IMR-90 (cell line): ENCODE results near the gene NAA35. TPM values are rescaled to one million over a fixed set of nuclear protein-coding genes. Genes with fewer than 3 reads are reported as not detected.
A peak's percentile ranks its signal among the peaks of the same experiment; 100 is the strongest.

ENCODE experiments used
- ATAC-seq: fragments of 200-7000 bp; cut with Tn5 transposase; 2 replicates; pipeline ENCODE4 v1.9.1; 2020; ENCODE audit warnings: low read depth, mild to moderate bottlenecking, moderate library complexity
- BruUV-seq: library from RNA; stranded (reverse); fragments of 400-500 nt; replicated peaks from 2 replicates; lab custom pipeline; 2021; lab: Mats Ljungman, UMichigan
- CTCF ChIA-PET: fragments of 300-600 bp; formaldehyde crosslinking; extraction: SDS; loops from one replicate; lab custom pipeline; 2021; ENCODE audit warnings: antibody characterized with exemption; lab: Yijun Ruan, JAX
- POLR2A ChIA-PET: fragments of 300-600 bp; sonication (Branson Sonifier 250); formaldehyde crosslinking; loops from one replicate; lab custom pipeline; 2022; ENCODE audit warnings: antibody characterized with exemption; ENCODE audit not compliant: unreplicated experiment; lab: Charles Lee
- DNase-seq: peaks from one replicate; pipeline ENCODE4 v3.0.0; 2013
- H2AFZ ChIP-seq: replicated peaks from 2 replicates; pipeline ENCODE3; 2013; ENCODE audit warnings: low read length, mild to moderate bottlenecking; ENCODE audit not compliant: poor library complexity
- H2AK5ac ChIP-seq: 2 replicates; pipeline ENCODE4 v1.6.1; 2013; ENCODE audit warnings: low read depth, low read length, inconsistent platforms
- H2AK9ac ChIP-seq: replicated peaks from 2 replicates; pipeline ENCODE3; 2013; ENCODE audit warnings: mild to moderate bottlenecking, low read depth, low read length, moderate library complexity; ENCODE audit not compliant: poor library complexity
- H2BK120ac ChIP-seq: 2 replicates; pipeline ENCODE4 v1.6.1; 2013; ENCODE audit warnings: low read depth, low read length, inconsistent platforms
- H2BK15ac ChIP-seq: 3 replicates; pipeline ENCODE4 v1.6.1; 2013; ENCODE audit warnings: low read depth, low read length, inconsistent platforms
- H2BK20ac ChIP-seq: 2 replicates; pipeline ENCODE4 v1.6.1; 2013; ENCODE audit warnings: low read depth, mild to moderate bottlenecking, inconsistent platforms, low read length, moderate library complexity
- H2BK5ac ChIP-seq: 2 replicates; pipeline ENCODE4 v1.6.1; 2013; ENCODE audit warnings: mild to moderate bottlenecking, low read depth, low read length, inconsistent platforms; ENCODE audit not compliant: poor library complexity, severe bottlenecking
- H3K14ac ChIP-seq: replicated peaks from 2 replicates; pipeline ENCODE4 v1.6.1; 2013; ENCODE audit warnings: low read depth, low read length, inconsistent platforms
- H3K18ac ChIP-seq: 2 replicates; pipeline ENCODE4 v1.6.1; 2013; ENCODE audit warnings: low read depth, low read length, control low read depth
- H3K23ac ChIP-seq: 2 replicates; pipeline ENCODE4 v1.6.1; 2013; ENCODE audit warnings: low read depth, low read length, inconsistent platforms
- H3K27ac ChIP-seq: 2 replicates; pipeline ENCODE4 v1.5.1; 2013; ENCODE audit warnings: mild to moderate bottlenecking, control low read depth, low read length; ENCODE audit not compliant: insufficient read depth
- H3K27me3 ChIP-seq: 2 replicates; pipeline ENCODE4 v1.6.1; 2013; ENCODE audit warnings: low read length; ENCODE audit not compliant: control insufficient read depth, insufficient read depth
- H3K36me3 ChIP-seq: 2 replicates; pipeline ENCODE4 v1.6.1; 2013; ENCODE audit warnings: low read length, mixed read lengths; ENCODE audit not compliant: control insufficient read depth, insufficient read depth
- H3K4ac ChIP-seq: 2 replicates; pipeline ENCODE4 v1.6.1; 2013; ENCODE audit warnings: low read depth, low read length, inconsistent platforms
- H3K4me1 ChIP-seq: 2 replicates; pipeline ENCODE4 v1.6.1; 2013; ENCODE audit warnings: low read length, mixed read lengths; ENCODE audit not compliant: control insufficient read depth, insufficient read depth
- H3K4me2 ChIP-seq: 2 replicates; pipeline ENCODE4 v1.6.1; 2013; ENCODE audit warnings: low read depth, mild to moderate bottlenecking, control low read depth, low read length, moderate library complexity
- H3K4me3 ChIP-seq: 2 replicates; pipeline ENCODE4 v1.5.1; 2013; ENCODE audit warnings: low read depth, mild to moderate bottlenecking, control low read depth, low read length, moderate library complexity; ENCODE audit not compliant: insufficient read depth
- H3K56ac ChIP-seq: 2 replicates; pipeline ENCODE4 v1.6.1; 2013; ENCODE audit warnings: low read length, inconsistent platforms; ENCODE audit not compliant: insufficient read depth; ENCODE audit errors: extremely low read depth
- H3K79me1 ChIP-seq, 2 experiments: 2 replicates each; pipeline ENCODE4 v1.6.1; 2013; ENCODE audit warnings: low read length in 2 of 2, inconsistent platforms in 1 of 2, low read depth in 1 of 2
- H3K9ac ChIP-seq: 2 replicates; pipeline ENCODE4 v1.6.1; 2013; ENCODE audit warnings: low read depth, low read length, control low read depth
- H3K9me1 ChIP-seq: 2 replicates; pipeline ENCODE4 v1.6.1; 2013; ENCODE audit warnings: low read length, inconsistent platforms; ENCODE audit not compliant: insufficient read depth
- H3K9me3 ChIP-seq: 2 replicates; pipeline ENCODE4 v1.6.1; 2013; ENCODE audit warnings: low read length; ENCODE audit not compliant: control insufficient read depth, insufficient read depth
- H4K20me1 ChIP-seq: 2 replicates; pipeline ENCODE4 v1.6.1; 2013; ENCODE audit warnings: low read length, inconsistent platforms; ENCODE audit not compliant: insufficient read depth
- H4K5ac ChIP-seq: 2 replicates; pipeline ENCODE4 v1.6.1; 2013; ENCODE audit warnings: mild to moderate bottlenecking, low read depth, low read length, control low read depth
- H4K8ac ChIP-seq, 2 experiments: 2 replicates each; pipeline ENCODE4 v1.6.1; 2013; ENCODE audit warnings: low read depth in 2 of 2, low read length in 2 of 2, control low read depth in 1 of 2, inconsistent platforms in 1 of 2
- H4K91ac ChIP-seq: 2 replicates; pipeline ENCODE4 v1.6.1; 2013; ENCODE audit warnings: low read depth, low read length, inconsistent platforms; ENCODE audit not compliant: insufficient read depth
- NFE2L2 ChIP-seq: fragments of 150-350 bp; IDR thresholded peaks from 2 replicates; pipeline ENCODE4 v1.6.1; 2016; ENCODE audit warnings: low read depth, mild to moderate bottlenecking, low read length
- WGBS, 2 experiments: methylation state at CpG; one replicate each; pipeline versions ENCODE4 v1.1.5 to v1.1.7; 2013; ENCODE audit warnings: missing lambda C conversion rate in 2 of 2; ENCODE audit not compliant: insufficient read length in 1 of 2; ENCODE audit errors: extremely low coverage in 2 of 2; 5-methylcytosine and 5-hydroxymethylcytosine counted together
- dilution Hi-C: fragments of 300-500 bp; cut with HindIII; formaldehyde crosslinking; loops from one replicate; pipeline ENCODE4 v1.14.3; 2018; ENCODE audit warnings: low sequenced_read_pairs; ENCODE audit not compliant: unreplicated experiment
- in situ Hi-C: fragments of 300-500 bp; cut with MboI; formaldehyde crosslinking; loops from 3 replicates; pipeline ENCODE4 v1.14.3; 2019; ENCODE audit warnings: low sequenced_read_pairs, inconsistent platforms, mixed read lengths
- intact Hi-C: fragments of 100-400 bp; cut with micrococcal nuclease; formaldehyde crosslinking; loops from 2 replicates; pipeline ENCODE4 v1.10.0; 2022
- polyA plus RNA-seq, 3 experiments: library from polyadenylated mRNA; depleted of rRNA; stranded (reverse); fragments of >200 nt; gene quantifications; 2 replicates each; pipeline ENCODE4 v1.2.3, GENCODE V29; 2012; ENCODE audit warnings: low replicate concordance in 1 of 3
- total RNA-seq: library from RNA; depleted of rRNA; stranded (reverse); fragments of >200 nt; gene quantifications from 2 replicates; pipeline ENCODE4 v1.2.3, GENCODE V29; 2012

NAA35 gene
- total and polyA plus RNA-seq, 2 of the 4 experiments (the other 2 are of a cell fraction): 13.1 to 16.5 TPM

DNA sequence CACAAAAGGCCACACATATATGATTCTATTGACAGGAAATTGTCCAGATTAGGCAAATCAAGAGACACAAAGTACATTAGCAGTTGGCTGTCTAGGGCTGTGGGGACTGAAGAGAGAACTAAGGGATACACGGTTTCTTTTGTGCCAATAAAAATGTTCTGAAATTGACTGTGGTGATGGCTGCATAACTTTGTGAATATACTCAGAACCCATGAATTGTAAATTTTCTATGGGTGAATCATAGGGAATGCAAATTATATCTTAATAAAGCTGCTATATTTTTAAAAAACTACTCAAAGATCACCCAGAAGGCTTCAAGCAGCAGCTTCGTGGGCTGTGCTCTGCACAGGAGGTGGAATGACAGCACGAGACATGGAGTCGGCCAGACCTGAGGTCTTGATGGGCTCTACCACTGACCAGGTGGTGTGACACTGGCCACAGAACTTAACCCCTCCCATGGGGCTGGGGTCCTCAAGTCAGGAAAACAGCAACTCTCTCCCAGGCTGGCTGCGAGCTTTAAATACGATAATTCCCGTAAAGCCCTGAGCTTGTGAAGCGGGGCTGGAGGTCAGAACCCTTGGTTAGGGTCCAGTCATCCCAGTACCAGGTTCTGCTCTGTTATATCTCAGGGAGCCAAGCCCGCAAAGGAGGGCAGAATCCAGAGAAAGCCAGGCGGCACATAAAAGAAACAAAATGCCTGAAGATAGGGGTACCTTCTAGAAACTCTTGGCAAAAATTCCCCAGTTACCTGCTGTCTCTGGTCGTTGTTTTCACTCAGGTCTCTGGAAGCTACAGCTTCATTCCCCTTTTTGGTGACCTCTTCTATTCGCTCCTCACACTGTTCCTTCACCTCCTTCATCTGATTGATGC lies 99.3 kb downstream of the NAA35 start:
- CTCF ChIA-PET: interaction anchor here (0.7 kb wide), 1 partner anchor 181 kb away, joined by 8 read pairs; no protein-coding TSS in a partner anchor
- Histone ChIP-seq H4K20me1 (no peaks in the 10 kb centered on the region), H3K56ac (no peak overlapping the region), H3K4ac (no peak overlapping the region), H3K9ac (no peak overlapping the region), H3K9me1 (peaks cover 6% of the 10 kb centered on the region), H3K27me3 (no peaks in the 10 kb centered on the region), H3K9me3 (no peaks in the 10 kb centered on the region), H3K14ac (no peak overlapping the region), H2BK120ac (no peak overlapping the region), H3K4me3 (no peak overlapping the region), H2BK5ac (no peak overlapping the region), H3K18ac (no peak overlapping the region), H2AK5ac (peak overlapping the region; percentile 5; the same call in 1 of the 2 replicates), H3K4me2 (no peak overlapping the region), H2BK20ac (no peak overlapping the region), H4K5ac (no peak overlapping the region), H3K27ac (no peak overlapping the region), H4K8ac (no peak overlapping the region), H2BK15ac (no peak overlapping the region), H4K91ac (no peak overlapping the region), H3K4me1 (peaks cover 5% of the 10 kb centered on the region; the same call in 1 of the 2 replicates), H2AK9ac (peak overlapping the region; percentile 80), H3K36me3 (peaks cover 7% of the 10 kb centered on the region; the same call in 1 of the 2 replicates), H3K79me1 (no peaks in the 10 kb centered on the region; a peak in 1 of 4 replicates), H3K23ac (no peak overlapping the region), H2AFZ (no peak overlapping the region)
- intact Hi-C loops: loop anchor here (2.0 to 10.0 kb wide), 2 partner anchors 59 to 235 kb away; partner anchors contain the start of gene GOLM1
- ATAC-seq (peak; percentile 33; the same call in 1 of the 2 replicates), DNase-seq (peak; percentile 43)
- WGBS, 2 experiments: 100% methylated on average over 2 of the region's 12 CpGs; no CpG with 5 or more reads in 1 of the 2 experiments
- BruUV-seq: no TSS peak
- POLR2A ChIA-PET: no interaction called here
- in situ Hi-C loops: no loop called here
- dilution Hi-C loops: no loop called here
- no peak for TF ChIP-seq NFE2L2
